GM12878 (cell line): ENCODE results near the gene TTC4. TPM values are rescaled to one million over a fixed set of nuclear protein-coding genes. Genes with fewer than 3 reads are reported as not detected.

Experiments used
- ATAC-seq: fragments of 200-7000 bp; cut with Tn5 transposase; 3 replicates; pipeline ENCODE4 v1.9.1; 2020; ENCODE audit warnings: mild to moderate bottlenecking, moderate library complexity
- BruUV-seq: library from RNA; stranded (reverse); fragments of 400-500 nt; replicated peaks from 2 replicates; lab custom pipeline; 2021; lab: Mats Ljungman, UMichigan
- CTCF ChIA-PET: fragments of 300-600 bp; sonication (Branson Sonifier 250); formaldehyde crosslinking; extraction: SDS; loops from one replicate; lab custom pipeline; 2021; ENCODE audit warnings: inconsistent platforms; lab: Yijun Ruan, JAX
- POLR2A ChIA-PET: fragments of 350-600 bp; formaldehyde crosslinking; extraction: SDS; loops from one replicate; lab custom pipeline; 2021; ENCODE audit warnings: inconsistent platforms; lab: Charles Lee
- RAD21 ChIA-PET: fragments of 300-600 bp; sonication (Branson Sonifier 250); formaldehyde crosslinking; loops from one replicate; lab custom pipeline; 2023; ENCODE audit warnings: antibody characterized with exemption; ENCODE audit not compliant: unreplicated experiment; lab: Charles Lee
- SMC1A ChIA-PET: fragments of 300-600 bp; sonication (Branson Sonifier 250); formaldehyde crosslinking; loops from one replicate; lab custom pipeline; 2023; ENCODE audit not compliant: unreplicated experiment, uncharacterized antibody; lab: Charles Lee
- DNase-seq: peaks from one replicate; pipeline ENCODE4 v3.0.0-alpha.2; 2011; ENCODE audit warnings: low read depth, low spot score
- FAIRE-seq: peaks from 3 replicates; lab custom pipeline; 2011; peaks lifted over from hg19 to GRCh38; lab: Jason Lieb, UNC
- H2AFZ ChIP-seq: 2 replicates; pipeline ENCODE4 v1.6.0; 2011; ENCODE audit warnings: low read depth, low read length, control low read depth; ENCODE audit not compliant: control insufficient read depth
- H3K27ac ChIP-seq: 2 replicates; pipeline ENCODE4 v1.5.1; 2011; ENCODE audit warnings: control low read depth; ENCODE audit not compliant: control insufficient read depth, insufficient read depth
- H3K27me3 ChIP-seq, 2 experiments: replicated peaks in 1 of 2; 2 replicates each; pipeline versions ENCODE4 v1.6.0 to v1.6.1; 2011; ENCODE audit warnings: low read length in 1 of 2; ENCODE audit not compliant: control insufficient read depth in 2 of 2, insufficient read depth in 2 of 2
- H3K36me3 ChIP-seq, 2 experiments: 2 replicates each; pipeline ENCODE4 v1.5.1; 2011; ENCODE audit warnings: low read length in 1 of 2; ENCODE audit not compliant: control insufficient read depth in 2 of 2, insufficient read depth in 2 of 2
- H3K4me1 ChIP-seq: 2 replicates; pipeline ENCODE4 v1.6.1; 2011; ENCODE audit warnings: mild to moderate bottlenecking, low read length, moderate library complexity, mixed read lengths; ENCODE audit not compliant: control insufficient read depth, insufficient read depth
- H3K4me2 ChIP-seq: 2 replicates; pipeline ENCODE4 v1.6.0; 2011; ENCODE audit warnings: control low read depth; ENCODE audit not compliant: control insufficient read depth, insufficient read depth
- H3K4me3 ChIP-seq: fragments of 200-600 bp; sonication (generic); 2 replicates; pipeline ENCODE4 v1.5.1; 2016
- H3K79me2 ChIP-seq: 2 replicates; pipeline ENCODE4 v1.6.0; 2011; ENCODE audit warnings: low read length; ENCODE audit not compliant: control insufficient read depth, insufficient read depth
- H3K9ac ChIP-seq: 2 replicates; pipeline ENCODE4 v1.8.0; 2011; ENCODE audit warnings: low read length, control low read depth, mixed read lengths; ENCODE audit not compliant: control insufficient read depth, insufficient read depth
- H3K9me3 ChIP-seq: replicated peaks from 3 replicates; pipeline ENCODE4 v1.5.1; 2011; ENCODE audit warnings: mild to moderate bottlenecking, low read length; ENCODE audit not compliant: control insufficient read depth, insufficient read depth
- H4K20me1 ChIP-seq: 2 replicates; pipeline ENCODE4 v1.6.0; 2011; ENCODE audit not compliant: control insufficient read depth, insufficient read depth
- EED ChIP-seq: sonication (generic); IDR thresholded peaks from 2 replicates; pipeline ENCODE4 v1.6.1; 2016; ENCODE audit warnings: antibody characterized with exemption, low read depth
- EP300 ChIP-seq, 2 experiments: fragments of 150-350 bp in 1 of 2; IDR thresholded peaks; 2 replicates each; pipeline ENCODE4 v1.6.1; 2011 to 2012; ENCODE audit warnings: low read depth in 2 of 2, low read length in 2 of 2, borderline replicate concordance in 1 of 2, improper control_type of control experiment in 1 of 2, inconsistent platforms in 1 of 2; ENCODE audit not compliant: control insufficient read depth in 1 of 2
- IKZF2 ChIP-seq, 2 experiments: fragments of 450-650 bp; IDR thresholded peaks; 2 replicates each; pipeline ENCODE4 v1.6.1; 2017; ENCODE audit warnings: mild to moderate bottlenecking in 2 of 2, moderate library complexity in 2 of 2
- SMAD5 ChIP-seq: IDR thresholded peaks from 2 replicates; pipeline ENCODE4 v1.6.1; 2016; ENCODE audit warnings: antibody characterized with exemption, low read depth
- SREBF2 ChIP-seq: IDR thresholded peaks from 2 replicates; pipeline ENCODE4 v1.6.1; 2012; ENCODE audit warnings: mild to moderate bottlenecking, low read length
- YBX1 ChIP-seq: fragments of 450-650 bp; IDR thresholded peaks from 2 replicates; pipeline ENCODE4 v1.6.1; 2016; ENCODE audit warnings: antibody characterized with exemption
- WGBS: methylation state at CpG from one replicate; pipeline ENCODE4 v1.1.6; 2016; ENCODE audit warnings: low lambda C conversion rate; ENCODE audit not compliant: insufficient replicate concordance, insufficient coverage; ENCODE audit errors: missing lambda C conversion rate; 5-methylcytosine and 5-hydroxymethylcytosine counted together
- in situ Hi-C: fragments of 300-500 bp; cut with MboI; formaldehyde crosslinking; loops from 9 replicates; pipeline ENCODE4 v1.14.3; 2018; ENCODE audit warnings: mixed read lengths
- intact Hi-C: fragments of 100-400 bp; cut with micrococcal nuclease; formaldehyde crosslinking; loops from one replicate; pipeline ENCODE4 v1.14.2; 2022; ENCODE audit not compliant: unreplicated experiment
- polyA plus RNA-seq, 11 experiments: library from polyadenylated mRNA; depleted of rRNA in 4 of 11; unstranded in 6 of 11; stranded (reverse) in 5 of 11; fragments of >200 nt; fragmentation: Nextera tagmentation in 4 of 11; fragmentation: Illumina TruSeq in 1 of 11; extraction: Ambion mirVana in 4 of 11; extraction: Trizol in 1 of 11; gene quantifications; 1 replicate in 1 of 11; 2 replicates in 10 of 11; pipeline versions ENCODE4 v1.2.1 to v1.2.3, GENCODE V29; 2011 to 2016; ENCODE audit warnings: inconsistent platforms in 2 of 11, missing spikeins in 2 of 11, low read depth in 1 of 11
- total RNA-seq, 4 experiments: library from RNA; depleted of rRNA in 3 of 4; stranded (reverse); fragments of >200 nt in 3 of 4; fragmentation: Illumina TruSeq in 1 of 4; extraction: Trizol in 1 of 4; gene quantifications; 2 replicates each; pipeline versions ENCODE4 v1.2.1 to v1.2.3, GENCODE V29; 2013 to 2021
- TF ChIP-seq, protein P1 (sequence below): IDR thresholded peaks from 2 replicates; pipeline ENCODE4 v1.6.1; 2011; ENCODE audit warnings: borderline replicate concordance, low read depth, mild to moderate bottlenecking, moderate library complexity, low read length; ENCODE audit not compliant: insufficient read depth, poor library complexity, severe bottlenecking
- TF ChIP-seq, protein P2 (sequence below): fragments of 450-650 bp; IDR thresholded peaks from 2 replicates; pipeline ENCODE4 v1.6.1; 2017; ENCODE audit warnings: borderline replicate concordance
- TF ChIP-seq, protein P3 (sequence below): fragments of 150-350 bp; IDR thresholded peaks from 2 replicates; pipeline ENCODE4 v1.6.1; 2014; ENCODE audit warnings: mild to moderate bottlenecking, low read depth, low read length
- TF ChIP-seq, protein P4 (sequence below): IDR thresholded peaks from 2 replicates; pipeline ENCODE4 v1.6.1; 2012; ENCODE audit warnings: low read depth, low read length, improper control_type of control experiment

The TTC4 gene
- total and polyA plus RNA-seq, 10 of the 15 experiments (the other 5 are each of a cell fraction or from before 2014, with no cell fraction given): 23.4 to 50.5 (median 36.0) TPM

DNA sequence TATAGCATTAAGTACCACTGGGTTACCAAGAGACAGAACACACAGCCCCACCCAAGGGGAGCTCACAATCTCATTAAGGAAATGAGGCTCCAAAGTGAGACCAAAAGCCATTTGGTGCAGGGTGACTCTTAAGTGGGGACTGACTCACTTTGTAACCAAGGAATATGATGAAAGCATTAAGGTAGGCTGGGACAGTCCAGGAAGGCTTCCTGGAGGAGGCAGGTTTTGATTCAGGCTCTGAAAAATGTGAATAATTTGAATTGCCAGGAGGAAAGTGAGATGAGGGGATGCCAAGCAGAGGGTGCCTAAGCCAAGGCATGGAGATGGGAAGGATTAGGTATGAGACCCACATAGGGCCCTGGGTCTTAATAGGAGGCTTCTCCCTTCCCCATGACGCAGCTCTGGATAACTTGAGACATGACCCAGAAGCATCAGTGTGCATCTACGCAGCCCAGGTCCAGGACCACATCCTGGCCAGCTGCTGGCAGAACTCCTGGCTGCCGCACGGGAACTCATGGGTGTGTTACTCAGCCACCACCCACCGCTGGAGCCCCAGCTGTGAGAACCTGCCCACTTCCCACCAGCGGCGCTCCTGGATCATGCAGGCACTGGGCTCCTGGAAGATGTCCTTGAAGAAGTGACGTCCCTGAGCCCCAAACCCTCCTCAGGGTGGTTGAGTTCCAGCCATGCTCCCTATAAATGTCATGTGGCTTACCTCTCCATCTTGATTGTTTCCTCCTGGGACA lies 5.9 kb upstream of the TTC4 start:
- WGBS: 36% methylated on average over 8 of the region's 8 CpGs
- no peak overlapping the region for H3K27ac ChIP-seq
- POLR2A ChIA-PET: no interaction called here
- RAD21 ChIA-PET: no interaction called here
- no peaks in the 10 kb centered on the region for H3K9me3 ChIP-seq
- H4K20me1 ChIP-seq: no peaks in the 10 kb centered on the region
- FAIRE-seq (no peak), DNase-seq (no peak)
- no peaks in the 10 kb centered on the region for H3K36me3 ChIP-seq
- H3K4me3 ChIP-seq: no peak overlapping the region
- TF ChIP-seq EED (no peak), YBX1 (no peak)
- TF ChIP-seq, protein P1, sequence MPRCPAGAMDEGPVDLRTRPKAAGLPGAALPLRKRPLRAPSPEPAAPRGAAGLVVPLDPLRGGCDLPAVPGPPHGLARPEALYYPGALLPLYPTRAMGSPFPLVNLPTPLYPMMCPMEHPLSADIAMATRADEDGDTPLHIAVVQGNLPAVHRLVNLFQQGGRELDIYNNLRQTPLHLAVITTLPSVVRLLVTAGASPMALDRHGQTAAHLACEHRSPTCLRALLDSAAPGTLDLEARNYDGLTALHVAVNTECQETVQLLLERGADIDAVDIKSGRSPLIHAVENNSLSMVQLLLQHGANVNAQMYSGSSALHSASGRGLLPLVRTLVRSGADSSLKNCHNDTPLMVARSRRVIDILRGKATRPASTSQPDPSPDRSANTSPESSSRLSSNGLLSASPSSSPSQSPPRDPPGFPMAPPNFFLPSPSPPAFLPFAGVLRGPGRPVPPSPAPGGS: no peak
- TF ChIP-seq, all 136 proteins: peak for 0
- ATAC-seq: no peak
- no peaks in the 10 kb centered on the region for H3K79me2 ChIP-seq
- H3K9ac ChIP-seq: no peak overlapping the region
- no peak overlapping the region for H2AFZ ChIP-seq
- ChIA-PET SMC1A (no interaction called here), CTCF (no interaction called here)
- in situ Hi-C loops: no loop called here
- no TSS peak for BruUV-seq
- no peaks in the 10 kb centered on the region; a peak in 1 of 4 replicates for H3K27me3 ChIP-seq
- no peak overlapping the region for H3K4me2 ChIP-seq
- intact Hi-C loops: no loop called here
- no peaks in the 10 kb centered on the region for H3K4me1 ChIP-seq

DNA sequence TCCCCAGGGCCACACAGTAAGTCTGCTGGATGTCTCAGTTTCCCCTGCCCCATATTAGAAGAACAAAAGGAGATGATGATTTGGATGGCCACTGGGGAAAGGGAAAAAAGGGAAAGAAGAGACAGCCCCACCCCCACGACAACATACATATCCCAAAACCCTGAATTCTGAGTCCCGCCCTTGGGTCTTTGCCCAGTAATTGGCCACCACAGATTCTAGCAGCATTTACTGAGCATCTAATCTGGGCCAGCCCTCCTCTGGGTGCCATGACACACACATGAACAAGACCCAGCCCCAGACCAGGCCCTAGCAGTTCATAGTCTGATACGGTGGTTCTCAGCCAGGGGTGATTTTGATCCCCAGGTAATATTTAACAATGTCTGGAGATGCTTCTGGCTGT lies 5.2 kb upstream of the TTC4 start:
- intact Hi-C loops (no loop called here), in situ Hi-C loops (no loop called here)
- ChIA-PET POLR2A (no interaction called here), RAD21 (no interaction called here), CTCF (no interaction called here), SMC1A (no interaction called here)
- Histone ChIP-seq H3K9ac (no peak overlapping the region), H4K20me1 (no peaks in the 10 kb centered on the region), H3K4me1 (no peaks in the 10 kb centered on the region), H2AFZ (no peak overlapping the region), H3K4me2 (no peak overlapping the region), H3K9me3 (no peaks in the 10 kb centered on the region), H3K27me3 (no peaks in the 10 kb centered on the region; a peak in 1 of 4 replicates), H3K27ac (no peak overlapping the region), H3K4me3 (no peak overlapping the region), H3K79me2 (no peaks in the 10 kb centered on the region), H3K36me3 (no peaks in the 10 kb centered on the region)
- no TSS peak for BruUV-seq
- ATAC-seq (no peak), FAIRE-seq (no peak), DNase-seq (no peak)
- WGBS: 35% methylated on average over 3 of the region's 3 CpGs
- TF ChIP-seq, protein P2, sequence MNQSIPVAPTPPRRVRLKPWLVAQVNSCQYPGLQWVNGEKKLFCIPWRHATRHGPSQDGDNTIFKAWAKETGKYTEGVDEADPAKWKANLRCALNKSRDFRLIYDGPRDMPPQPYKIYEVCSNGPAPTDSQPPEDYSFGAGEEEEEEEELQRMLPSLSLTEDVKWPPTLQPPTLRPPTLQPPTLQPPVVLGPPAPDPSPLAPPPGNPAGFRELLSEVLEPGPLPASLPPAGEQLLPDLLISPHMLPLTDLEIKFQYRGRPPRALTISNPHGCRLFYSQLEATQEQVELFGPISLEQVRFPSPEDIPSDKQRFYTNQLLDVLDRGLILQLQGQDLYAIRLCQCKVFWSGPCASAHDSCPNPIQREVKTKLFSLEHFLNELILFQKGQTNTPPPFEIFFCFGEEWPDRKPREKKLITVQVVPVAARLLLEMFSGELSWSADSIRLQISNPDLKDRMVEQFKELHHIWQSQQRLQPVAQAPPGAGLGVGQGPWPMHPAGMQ: no peak
- TF ChIP-seq, protein P3, sequence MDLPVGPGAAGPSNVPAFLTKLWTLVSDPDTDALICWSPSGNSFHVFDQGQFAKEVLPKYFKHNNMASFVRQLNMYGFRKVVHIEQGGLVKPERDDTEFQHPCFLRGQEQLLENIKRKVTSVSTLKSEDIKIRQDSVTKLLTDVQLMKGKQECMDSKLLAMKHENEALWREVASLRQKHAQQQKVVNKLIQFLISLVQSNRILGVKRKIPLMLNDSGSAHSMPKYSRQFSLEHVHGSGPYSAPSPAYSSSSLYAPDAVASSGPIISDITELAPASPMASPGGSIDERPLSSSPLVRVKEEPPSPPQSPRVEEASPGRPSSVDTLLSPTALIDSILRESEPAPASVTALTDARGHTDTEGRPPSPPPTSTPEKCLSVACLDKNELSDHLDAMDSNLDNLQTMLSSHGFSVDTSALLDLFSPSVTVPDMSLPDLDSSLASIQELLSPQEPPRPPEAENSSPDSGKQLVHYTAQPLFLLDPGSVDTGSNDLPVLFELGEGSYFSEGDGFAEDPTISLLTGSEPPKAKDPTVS: no peak
- TF ChIP-seq IKZF2 (IDR thresholded peaks at IDR 0.05) (no peak), EP300 (IDR thresholded peaks at IDR 0.05; ENCODE audit: borderline replicate concordance in 1 of 2, control insufficient read depth in 1 of 2, low read depth in 2 of 2, low read length in 2 of 2) (no peak), SREBF2 (no peak), SMAD5 (no peak)
- TF ChIP-seq, protein P4, sequence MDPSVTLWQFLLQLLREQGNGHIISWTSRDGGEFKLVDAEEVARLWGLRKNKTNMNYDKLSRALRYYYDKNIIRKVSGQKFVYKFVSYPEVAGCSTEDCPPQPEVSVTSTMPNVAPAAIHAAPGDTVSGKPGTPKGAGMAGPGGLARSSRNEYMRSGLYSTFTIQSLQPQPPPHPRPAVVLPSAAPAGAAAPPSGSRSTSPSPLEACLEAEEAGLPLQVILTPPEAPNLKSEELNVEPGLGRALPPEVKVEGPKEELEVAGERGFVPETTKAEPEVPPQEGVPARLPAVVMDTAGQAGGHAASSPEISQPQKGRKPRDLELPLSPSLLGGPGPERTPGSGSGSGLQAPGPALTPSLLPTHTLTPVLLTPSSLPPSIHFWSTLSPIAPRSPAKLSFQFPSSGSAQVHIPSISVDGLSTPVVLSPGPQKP: no peak
